Caco-2 (cell line): ENCODE results near the gene FLCN. TPM values are rescaled to one million over a fixed set of nuclear protein-coding genes. Genes with fewer than 3 reads are reported as not detected.

Experiments used
- BruUV-seq: library from RNA; stranded (reverse); fragments of 400-500 nt; replicated peaks from 2 replicates; lab custom pipeline; 2021; lab: Mats Ljungman, UMichigan
- CTCF ChIA-PET: fragments of 300-600 bp; sonication (Branson Sonifier 250); formaldehyde crosslinking; loops from one replicate; lab custom pipeline; 2022; ENCODE audit warnings: antibody characterized with exemption; lab: Charles Lee
- POLR2A ChIA-PET: fragments of 300-600 bp; sonication (Branson Sonifier 250); formaldehyde crosslinking; loops from one replicate; lab custom pipeline; 2022; ENCODE audit warnings: antibody characterized with exemption; lab: Charles Lee
- DNase-seq, 2 experiments: peaks; one replicate each; pipeline versions ENCODE4 v3.0.0 to v3.0.0-alpha.2; 2020 to 2022
- H3K27me3 ChIP-seq: replicated peaks from 2 replicates; pipeline ENCODE4 v1.6.0; 2011; ENCODE audit warnings: low read length; ENCODE audit not compliant: control insufficient read depth, insufficient read depth
- H3K36me3 ChIP-seq: 2 replicates; pipeline ENCODE4 v1.5.1; 2011; ENCODE audit warnings: low read length; ENCODE audit not compliant: control insufficient read depth, insufficient read depth
- H3K4me1 ChIP-seq: fragments of 250-450 bp; sonication (Bioruptor Pico); 2 replicates; pipeline ENCODE4 v1.5.1; 2020; ENCODE audit warnings: mild to moderate bottlenecking
- H3K4me3 ChIP-seq: 2 replicates; pipeline ENCODE4 v1.5.1; 2011; ENCODE audit warnings: low read depth, mild to moderate bottlenecking, control low read depth, low read length
- H3K9me3 ChIP-seq: fragments of 250-450 bp; sonication (Bioruptor Pico); 2 replicates; pipeline ENCODE4 v1.5.1; 2020; ENCODE audit warnings: mild to moderate bottlenecking, moderate library complexity
- H3K27ac Mint-ChIP-seq: one replicate; pipeline ENCODE4 v1.8.0; 2022; ENCODE audit warnings: mixed read lengths; ENCODE audit not compliant: unreplicated experiment
- H3K27me3 Mint-ChIP-seq: one replicate; pipeline ENCODE4 v1.8.0; 2022; ENCODE audit warnings: mixed read lengths; ENCODE audit not compliant: insufficient read depth, unreplicated experiment
- H3K36me3 Mint-ChIP-seq: one replicate; pipeline ENCODE4 v1.8.0; 2022; ENCODE audit warnings: mild to moderate bottlenecking, mixed read lengths; ENCODE audit not compliant: insufficient read depth, unreplicated experiment
- H3K4me1 Mint-ChIP-seq: one replicate; pipeline ENCODE4 v1.8.0; 2022; ENCODE audit warnings: low read depth, mixed read lengths; ENCODE audit not compliant: unreplicated experiment
- H3K4me3 Mint-ChIP-seq: one replicate; pipeline ENCODE4 v1.8.0; 2022; ENCODE audit warnings: mild to moderate bottlenecking, moderate library complexity, mixed read lengths; ENCODE audit not compliant: unreplicated experiment
- H3K9me3 Mint-ChIP-seq: one replicate; pipeline ENCODE4 v1.8.0; 2022; ENCODE audit warnings: mixed read lengths; ENCODE audit not compliant: unreplicated experiment
- CTCF ChIP-seq, 2 experiments: fragments of 200-600 bp in 1 of 2; IDR thresholded peaks; 1 replicate in 1 of 2; 2 replicates in 1 of 2; pipeline versions ENCODE4 v1.5.1 to v1.8.0; 2011 to 2022; ENCODE audit warnings: antibody characterized with exemption in 1 of 2, control low read depth in 1 of 2, inconsistent platforms in 1 of 2, low read depth in 1 of 2, low read length in 1 of 2, mild to moderate bottlenecking in 1 of 2, moderate library complexity in 1 of 2; ENCODE audit not compliant: insufficient read depth in 1 of 2, severe bottlenecking in 1 of 2, unreplicated experiment in 1 of 2
- intact Hi-C: fragments of 100-400 bp; cut with micrococcal nuclease; formaldehyde crosslinking; loops from one replicate; pipeline ENCODE4 v1.10.0; 2022; ENCODE audit not compliant: unreplicated experiment
- total RNA-seq: library from RNA; stranded (reverse); gene quantifications from 2 replicates; pipeline ENCODE4 v1.2.3, GENCODE V29; 2022

The FLCN gene
- total RNA-seq, 1 experiment from 2014 or later, result 69.0 TPM

DNA sequence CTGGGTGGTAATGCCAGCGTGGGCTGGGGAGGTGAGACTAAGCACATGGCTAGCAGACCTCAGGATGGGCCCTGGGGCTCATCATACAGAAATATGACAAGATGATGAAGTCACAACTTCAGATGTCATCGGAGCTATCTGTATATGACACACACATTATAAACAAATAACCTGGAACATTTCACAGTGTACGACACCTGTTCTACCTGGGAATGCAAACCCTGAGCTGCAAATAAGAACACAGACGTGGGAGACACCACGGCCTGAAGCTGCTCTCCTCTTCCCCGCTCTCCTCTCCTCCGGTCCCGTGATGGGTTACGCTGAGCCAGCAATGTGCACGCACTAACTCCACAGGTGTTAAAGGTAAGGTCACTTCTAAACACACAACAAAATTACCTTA is 35.7 kb downstream of the FLCN start:
- no TSS peak for BruUV-seq
- Mint-ChIP-seq H3K4me3 (no peak overlapping the region), H3K9me3 (no peaks in the 10 kb centered on the region), H3K36me3 (peaks cover 30% of the 10 kb centered on the region), H3K4me1 (no peaks in the 10 kb centered on the region), H3K27ac (no peak overlapping the region), H3K27me3 (no peaks in the 10 kb centered on the region)
- no peaks in the 10 kb centered on the region for H3K9me3 ChIP-seq
- H3K4me1 ChIP-seq, result peaks cover 7% of the 10 kb centered on the region; the same call in 1 of the 2 replicates
- H3K4me3 ChIP-seq, result no peak overlapping the region
- peaks cover 4% of the 10 kb centered on the region for H3K36me3 ChIP-seq
- CTCF ChIA-PET, result no interaction called here
- TF ChIP-seq CTCF (IDR thresholded peaks at IDR 0.05; ENCODE audit: insufficient read depth in 1 of 2, low read depth in 1 of 2, low read length in 1 of 2, severe bottlenecking in 1 of 2, unreplicated experiment in 1 of 2), result no peak
- intact Hi-C loops, result no loop called here
- H3K27me3 ChIP-seq, result no peaks in the 10 kb centered on the region
- POLR2A ChIA-PET, result no interaction called here
- no peak for DNase-seq

DNA sequence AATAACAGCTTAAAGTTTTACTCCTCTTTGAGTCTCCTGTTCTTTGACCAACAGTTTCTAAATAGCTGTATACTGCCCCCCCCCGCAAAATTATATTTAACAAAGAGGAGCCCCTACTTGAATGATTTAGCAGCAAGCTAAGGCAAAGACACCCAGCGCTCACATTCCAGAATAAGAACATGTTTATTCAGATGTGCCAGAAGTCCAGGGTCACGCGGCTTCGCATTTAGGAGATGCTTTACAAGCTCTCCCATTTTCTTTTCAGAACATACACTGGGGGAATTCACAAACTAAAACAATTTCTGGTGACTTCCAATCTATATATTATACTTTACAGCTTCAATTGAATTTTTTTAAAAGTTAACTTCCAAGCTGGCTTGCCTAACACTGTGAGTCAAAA is 36.1 kb downstream of the FLCN start:
- no peak for DNase-seq
- CTCF ChIA-PET, result no interaction called here
- no peaks in the 10 kb centered on the region for H3K27me3 ChIP-seq
- H3K36me3 ChIP-seq, result peaks cover 4% of the 10 kb centered on the region
- H3K4me1 ChIP-seq, result peaks cover 7% of the 10 kb centered on the region; the same call in 1 of the 2 replicates
- no TSS peak for BruUV-seq
- peaks cover 25% of the 10 kb centered on the region for H3K36me3 Mint-ChIP-seq
- H3K9me3 ChIP-seq, result no peaks in the 10 kb centered on the region
- no peak for TF ChIP-seq CTCF (IDR thresholded peaks at IDR 0.05; ENCODE audit: insufficient read depth in 1 of 2, low read depth in 1 of 2, low read length in 1 of 2, severe bottlenecking in 1 of 2, unreplicated experiment in 1 of 2)
- no peaks in the 10 kb centered on the region for H3K9me3 Mint-ChIP-seq
- no peaks in the 10 kb centered on the region for H3K4me1 Mint-ChIP-seq
- intact Hi-C loops, result no loop called here
- POLR2A ChIA-PET, result no interaction called here
- H3K4me3 ChIP-seq, result no peak overlapping the region
- no peak overlapping the region for H3K4me3 Mint-ChIP-seq
- no peak overlapping the region for H3K27ac Mint-ChIP-seq
- no peaks in the 10 kb centered on the region for H3K27me3 Mint-ChIP-seq

DNA sequence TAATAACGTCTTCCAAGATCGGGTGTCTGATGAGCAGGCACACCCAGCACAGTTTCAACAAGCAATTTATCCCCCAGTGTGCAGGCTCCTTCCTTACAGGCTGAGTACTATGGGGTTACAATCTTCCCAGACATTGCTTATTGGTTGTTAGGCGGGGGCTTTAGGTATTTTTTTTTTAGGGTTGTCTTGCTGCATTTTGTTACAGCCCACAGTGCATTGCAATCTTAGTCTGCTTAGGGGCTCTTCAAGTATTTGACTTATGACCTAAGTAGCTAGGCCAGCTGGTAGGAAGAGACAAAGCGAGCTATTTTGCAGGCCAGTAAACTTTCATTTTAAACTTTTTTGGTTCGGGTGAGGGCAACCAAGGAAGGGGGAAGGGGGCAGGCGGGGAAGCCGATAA is 36.7 kb downstream of the FLCN start:
- no peak overlapping the region for H3K4me3 Mint-ChIP-seq
- H3K36me3 ChIP-seq, result peaks cover 4% of the 10 kb centered on the region
- peaks cover 7% of the 10 kb centered on the region; the same call in 1 of the 2 replicates for H3K4me1 ChIP-seq
- CTCF ChIA-PET, result no interaction called here
- TF ChIP-seq CTCF (IDR thresholded peaks at IDR 0.05; ENCODE audit: insufficient read depth in 1 of 2, low read depth in 1 of 2, low read length in 1 of 2, severe bottlenecking in 1 of 2, unreplicated experiment in 1 of 2), result no peak
- no peaks in the 10 kb centered on the region for H3K9me3 ChIP-seq
- no peaks in the 10 kb centered on the region for H3K4me1 Mint-ChIP-seq
- no peak for DNase-seq
- no peak overlapping the region for H3K27ac Mint-ChIP-seq
- POLR2A ChIA-PET, result no interaction called here
- intact Hi-C loops, result no loop called here
- no peaks in the 10 kb centered on the region for H3K9me3 Mint-ChIP-seq
- BruUV-seq, result no TSS peak
- no peak overlapping the region for H3K4me3 ChIP-seq
- H3K27me3 Mint-ChIP-seq, result no peaks in the 10 kb centered on the region
- peaks cover 30% of the 10 kb centered on the region for H3K36me3 Mint-ChIP-seq
- no peaks in the 10 kb centered on the region for H3K27me3 ChIP-seq
